Central memory CD8-positive, alpha-beta T cell (primary cell): ENCODE data around the gene E2F3.
"Not testable (repeated sequence)": the region's sequence is repeated elsewhere in the genome, so short reads cannot be mapped to it uniquely, and the experiment has no call there.

ENCODE experiments used
- ATAC-seq: fragments of 150-1000 bp; cut with Tn5 transposase; replicated peaks from 2 replicates; pipeline ENCODE4 v1.10.0; 2022; ENCODE audit warnings: mild to moderate bottlenecking, moderate FRiP score, moderate number of reproducible peaks; ENCODE audit not compliant: poor library complexity, severe bottlenecking; ENCODE audit errors: extremely low read depth
- DNase-seq, 2 donors: peaks; one replicate each; pipeline ENCODE4 v3.0.0; 2021; ENCODE audit warnings: low spot score in 2 of 2
- H3K27ac Mint-ChIP-seq: one replicate; pipeline ENCODE4 v1.8.0; 2022; ENCODE audit warnings: low read depth, mild to moderate bottlenecking, moderate library complexity, mixed read lengths
- H3K27me3 Mint-ChIP-seq: one replicate; pipeline ENCODE4 v1.8.0; 2022; ENCODE audit warnings: mixed read lengths
- H3K36me3 Mint-ChIP-seq: one replicate; pipeline ENCODE4 v1.8.0; 2022; ENCODE audit warnings: mild to moderate bottlenecking, moderate library complexity, mixed read lengths; ENCODE audit not compliant: insufficient read depth
- H3K4me1 Mint-ChIP-seq: one replicate; pipeline ENCODE4 v1.8.0; 2022; ENCODE audit warnings: mixed read lengths
- H3K4me3 Mint-ChIP-seq: one replicate; pipeline ENCODE4 v1.8.0; 2022; ENCODE audit warnings: mild to moderate bottlenecking, moderate library complexity, mixed read lengths
- H3K9me3 Mint-ChIP-seq: one replicate; pipeline ENCODE4 v1.8.0; 2022; ENCODE audit warnings: mixed read lengths

E2F3 gene

DNA sequence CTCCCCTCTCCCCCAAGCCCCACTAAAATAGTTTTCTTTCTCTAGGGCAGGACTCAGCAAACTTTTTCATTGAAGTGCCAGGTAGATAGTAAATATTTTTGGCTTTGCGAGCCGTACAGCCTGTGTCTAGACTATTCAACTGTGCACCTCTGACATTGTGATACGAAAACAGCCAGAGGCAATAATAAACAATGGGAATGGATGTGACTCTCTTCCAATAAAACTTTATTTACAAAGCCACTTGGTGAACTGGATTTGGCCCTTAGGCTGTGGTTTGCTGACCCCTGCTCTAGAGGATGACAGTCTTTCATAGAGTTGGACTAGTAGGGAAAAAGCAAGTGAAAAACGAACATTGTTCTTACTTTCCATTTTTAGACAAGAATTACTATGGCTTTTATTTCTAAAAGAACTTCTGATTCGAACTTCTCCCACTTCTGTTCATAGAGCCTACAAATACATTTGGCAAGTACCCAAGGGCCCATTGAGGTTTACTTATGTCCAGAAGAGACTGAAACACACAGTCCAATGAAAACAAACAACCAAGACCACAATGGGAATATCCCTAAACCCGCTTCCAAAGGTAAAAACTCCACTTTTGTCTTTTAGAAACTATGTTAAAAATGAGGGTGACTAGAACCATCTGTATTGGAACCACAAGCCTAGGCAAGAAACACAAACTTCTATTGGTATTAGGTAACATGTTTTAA lies 86.1 kb downstream of the E2F3 start:
- DNase-seq (no peak), ATAC-seq (no peak)
- Mint-ChIP-seq H3K4me1 (no peaks in the 10 kb centered on the region), H3K27ac (no peak overlapping the region), H3K9me3 (no peaks in the 10 kb centered on the region), H3K36me3 (peaks cover 56% of the 10 kb centered on the region), H3K27me3 (no peaks in the 10 kb centered on the region), H3K4me3 (no peak overlapping the region)

DNA sequence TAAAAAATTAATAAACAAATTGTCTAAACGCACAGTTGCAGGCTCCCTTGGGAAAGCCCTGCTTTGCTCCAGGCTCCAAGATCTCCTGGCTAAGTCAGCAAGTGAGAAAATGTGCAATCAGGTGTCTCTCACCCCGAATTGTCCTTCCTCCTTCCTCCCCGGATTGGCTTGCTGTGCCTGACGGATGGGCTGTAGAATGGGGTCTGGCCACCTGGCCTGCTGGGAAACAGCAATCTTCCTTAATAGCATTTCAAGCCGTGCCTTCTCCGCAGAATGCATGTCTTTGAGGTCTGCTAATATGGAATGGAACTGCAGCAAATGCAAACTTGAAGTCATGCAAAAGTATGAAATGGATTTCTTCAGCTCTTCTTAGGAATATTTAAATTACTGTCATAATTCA lies 88.9 kb downstream of the E2F3 start:
- no peak overlapping the region for H3K4me3 Mint-ChIP-seq
- no peak for ATAC-seq
- H3K27ac Mint-ChIP-seq = no peak overlapping the region
- no peak for DNase-seq
- H3K27me3 Mint-ChIP-seq = no peaks in the 10 kb centered on the region
- H3K9me3 Mint-ChIP-seq = no peaks in the 10 kb centered on the region
- no peaks in the 10 kb centered on the region for H3K4me1 Mint-ChIP-seq
- peaks cover 42% of the 10 kb centered on the region for H3K36me3 Mint-ChIP-seq

DNA sequence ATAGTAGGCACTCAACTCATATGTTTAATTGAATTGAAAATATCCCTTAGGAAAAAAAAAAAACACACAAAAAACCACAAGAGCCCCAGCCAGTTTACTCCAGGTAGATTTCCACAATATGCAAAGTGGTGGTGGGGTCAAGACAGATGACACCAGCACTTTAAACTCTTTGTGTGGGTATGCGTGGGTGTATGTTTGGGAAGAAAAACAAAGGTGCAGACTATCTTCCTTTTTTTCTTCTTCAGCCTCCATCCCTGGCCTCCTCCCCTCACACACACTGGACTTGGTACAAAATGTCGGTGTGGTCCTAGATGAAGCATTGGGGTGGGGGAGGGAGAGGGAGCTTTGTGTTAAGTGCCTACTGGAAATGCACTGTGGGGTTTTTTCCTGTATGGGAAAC lies 90.4 kb downstream of the E2F3 start:
- no peak for DNase-seq
- no peak for ATAC-seq
- Mint-ChIP-seq H3K4me1 (no peaks in the 10 kb centered on the region), H3K27ac (no peak overlapping the region), H3K9me3 (no peaks in the 10 kb centered on the region), H3K27me3 (no peaks in the 10 kb centered on the region), H3K36me3 (peaks cover 40% of the 10 kb centered on the region), H3K4me3 (no peak overlapping the region)

DNA sequence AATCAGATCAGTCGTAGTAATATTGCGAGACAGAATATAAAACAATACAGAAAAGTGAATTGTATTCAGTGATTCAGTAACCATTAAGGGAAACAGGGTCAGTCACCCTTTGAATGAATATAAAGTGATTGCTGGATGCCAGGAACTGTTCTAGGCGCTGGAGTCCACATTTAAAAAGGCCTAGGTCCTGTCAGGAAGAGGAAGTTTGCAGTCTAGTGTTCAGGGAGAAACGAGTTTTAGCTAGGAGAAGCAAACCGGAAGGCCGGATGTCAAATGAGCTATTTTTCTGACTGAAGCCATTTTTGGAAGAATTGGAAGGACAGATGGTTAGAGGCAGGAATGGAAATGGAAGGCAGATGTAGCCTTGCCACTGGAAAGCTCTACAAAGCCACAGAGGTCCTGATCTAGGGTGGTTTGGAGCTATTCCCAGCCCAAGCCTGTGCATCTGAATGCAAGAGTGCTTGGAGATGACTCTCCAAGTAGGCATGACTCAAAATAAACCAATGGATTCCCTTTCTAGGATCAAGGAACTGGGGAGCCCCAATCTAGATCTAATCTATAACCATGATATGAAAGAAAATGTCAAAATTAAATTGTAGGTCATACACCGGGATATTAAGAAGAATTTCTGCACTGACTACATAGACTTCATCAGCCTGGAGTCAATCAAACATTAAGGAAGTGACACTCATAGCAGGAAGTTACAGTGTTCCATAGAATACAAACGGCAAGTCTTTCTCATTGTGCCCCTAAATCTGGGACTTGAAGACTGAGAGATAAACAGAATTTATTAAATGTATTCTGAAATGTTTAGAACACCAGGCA lies 95.7 kb downstream of the E2F3 start:
- Mint-ChIP-seq H3K36me3 (peaks cover 2% of the 10 kb centered on the region), H3K27me3 (no peaks in the 10 kb centered on the region), H3K27ac (no peak overlapping the region), H3K4me3 (no peak overlapping the region), H3K9me3 (no peaks in the 10 kb centered on the region), H3K4me1 (no peaks in the 10 kb centered on the region)
- ATAC-seq = no peak
- no peak for DNase-seq

DNA sequence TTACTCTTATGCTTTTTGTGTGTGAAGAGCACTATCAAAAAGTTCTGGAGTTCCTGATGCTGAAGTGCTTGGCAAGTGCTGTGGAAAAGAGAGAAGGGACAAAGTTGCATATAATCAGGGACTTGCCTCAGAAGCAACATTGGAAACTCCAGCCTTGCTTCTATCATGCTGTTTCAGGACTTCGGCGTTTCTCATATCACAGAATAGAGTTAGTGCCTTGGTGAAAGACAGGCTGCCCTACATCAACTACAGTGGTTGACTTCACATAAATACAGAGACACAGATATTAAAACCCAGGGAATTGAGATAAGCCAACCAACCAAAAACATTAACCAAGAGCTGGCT lies 96.3 kb downstream of the E2F3 start:
- H3K27ac Mint-ChIP-seq = no peak overlapping the region
- no peaks in the 10 kb centered on the region for H3K27me3 Mint-ChIP-seq
- ATAC-seq (no peak), DNase-seq (no peak)
- H3K9me3 Mint-ChIP-seq = no peaks in the 10 kb centered on the region
- H3K36me3 Mint-ChIP-seq = peaks cover 2% of the 10 kb centered on the region
- H3K4me3 Mint-ChIP-seq = no peak overlapping the region
- no peaks in the 10 kb centered on the region for H3K4me1 Mint-ChIP-seq

DNA sequence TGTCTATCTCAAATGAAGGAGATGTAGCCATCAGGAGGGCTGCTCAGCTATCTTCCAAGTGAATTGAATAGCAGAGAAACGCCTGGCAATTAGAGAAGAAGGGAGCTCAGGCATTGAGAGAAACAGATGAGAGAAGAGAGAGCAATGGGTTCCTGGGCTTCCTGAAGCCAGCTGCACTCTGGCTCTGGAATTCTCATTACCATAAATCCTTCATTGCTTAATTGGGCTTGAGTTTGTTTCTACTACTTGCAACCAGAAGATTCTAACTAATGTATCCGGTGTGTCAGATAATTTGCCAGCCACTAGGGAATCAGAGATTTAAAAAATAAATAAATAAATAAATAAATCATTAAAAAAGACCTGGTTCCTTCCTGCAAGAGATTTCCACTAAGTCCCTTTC lies 107.5 kb downstream of the E2F3 start:
- no peaks in the 10 kb centered on the region for H3K4me1 Mint-ChIP-seq
- ATAC-seq (no peak), DNase-seq (no peak)
- H3K27me3 Mint-ChIP-seq = peaks cover 24% of the 10 kb centered on the region
- H3K4me3 Mint-ChIP-seq = no peak overlapping the region
- no peaks in the 10 kb centered on the region for H3K9me3 Mint-ChIP-seq
- no peak overlapping the region for H3K27ac Mint-ChIP-seq
- H3K36me3 Mint-ChIP-seq = no peaks in the 10 kb centered on the region

DNA sequence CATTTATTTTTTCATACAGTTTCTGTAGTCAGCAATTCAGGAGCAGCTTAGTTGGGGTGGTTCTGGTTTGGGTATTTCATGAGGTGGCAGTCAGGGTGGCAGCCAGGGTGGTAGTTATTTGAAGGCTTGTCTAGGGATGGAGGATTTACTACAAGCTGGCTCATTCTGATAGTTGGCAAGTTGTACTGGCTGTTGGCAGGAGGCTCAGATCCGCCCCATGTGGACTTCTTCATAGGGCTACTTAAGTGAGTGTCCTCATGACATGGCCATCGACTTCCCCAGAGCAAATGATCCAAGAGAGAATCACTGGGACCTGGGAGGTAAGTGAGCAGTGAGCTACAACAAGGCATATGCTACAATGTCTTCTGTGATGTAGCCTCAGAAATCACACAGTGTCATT lies 110.2 kb downstream of the E2F3 start:
- ATAC-seq (no peak), DNase-seq (no peak)
- no peaks in the 10 kb centered on the region for H3K9me3 Mint-ChIP-seq
- no peak overlapping the region for H3K27ac Mint-ChIP-seq
- no peak overlapping the region for H3K4me3 Mint-ChIP-seq
- H3K27me3 Mint-ChIP-seq = peaks cover 24% of the 10 kb centered on the region
- H3K36me3 Mint-ChIP-seq = no peaks in the 10 kb centered on the region
- no peaks in the 10 kb centered on the region for H3K4me1 Mint-ChIP-seq

DNA sequence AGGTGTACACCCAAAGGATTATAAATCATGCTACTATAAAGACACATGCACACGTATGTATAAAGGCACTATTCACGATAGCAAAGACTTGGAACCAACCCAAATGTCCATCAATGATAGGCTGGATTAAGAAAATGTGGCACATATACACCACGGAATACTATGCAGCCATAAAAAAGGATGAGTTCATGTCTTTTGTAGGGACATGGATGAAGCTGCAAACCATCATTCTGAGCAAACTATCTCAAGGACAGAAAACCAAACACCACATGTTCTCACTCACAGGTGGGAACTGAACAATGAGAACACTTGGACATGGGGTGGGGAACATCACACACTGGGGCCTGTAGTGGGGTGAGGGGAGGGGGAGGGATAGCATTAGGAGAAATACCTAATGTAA lies 123.5 kb downstream of the E2F3 start:
- peaks cover 14% of the 10 kb centered on the region for H3K27me3 Mint-ChIP-seq
- H3K4me3 Mint-ChIP-seq, H3K27ac Mint-ChIP-seq, ATAC-seq, H3K9me3 Mint-ChIP-seq, DNase-seq, H3K36me3 Mint-ChIP-seq, H3K4me1 Mint-ChIP-seq: not testable (repeated sequence)

DNA sequence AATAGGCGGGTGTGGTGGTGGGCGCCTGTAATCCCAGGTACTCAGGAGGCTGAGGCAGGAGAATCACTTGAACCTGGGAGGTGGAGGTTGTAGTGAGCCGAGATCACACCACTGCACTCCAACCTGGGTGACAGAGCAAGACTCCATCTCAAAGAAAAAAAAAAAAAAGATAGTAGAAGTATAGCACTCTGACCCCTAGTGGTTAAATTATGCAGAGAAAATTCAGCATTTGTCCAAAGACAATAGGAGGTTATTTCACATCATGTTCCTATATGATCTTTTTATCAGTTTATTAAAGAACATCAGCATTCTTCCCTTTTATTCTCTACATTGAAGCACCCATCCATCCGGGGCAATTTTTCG lies 127.4 kb downstream of the E2F3 start:
- H3K4me1 Mint-ChIP-seq, H3K27ac Mint-ChIP-seq, H3K36me3 Mint-ChIP-seq, H3K27me3 Mint-ChIP-seq, DNase-seq, H3K4me3 Mint-ChIP-seq, H3K9me3 Mint-ChIP-seq: not testable (repeated sequence)
- ATAC-seq = peak; percentile 69

DNA sequence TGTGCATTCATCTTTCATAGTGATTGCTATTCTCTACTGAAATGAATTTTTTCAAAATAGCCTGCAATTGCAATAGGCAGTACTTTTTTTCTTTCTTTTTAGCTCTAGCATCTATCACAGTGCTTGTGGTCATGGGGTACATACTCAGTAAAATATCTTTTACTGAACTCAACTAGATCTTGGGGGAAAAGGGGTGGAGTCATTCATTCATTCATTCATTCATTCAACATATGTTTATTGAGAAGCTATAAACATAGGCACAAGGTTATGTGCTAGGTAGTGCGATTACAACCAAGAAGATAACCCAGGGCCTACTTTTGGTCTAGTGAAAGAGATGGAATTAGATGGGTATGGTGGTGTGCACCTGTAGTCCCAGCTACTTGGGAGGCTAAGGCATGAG lies 131.2 kb downstream of the E2F3 start:
- no peaks in the 10 kb centered on the region for H3K9me3 Mint-ChIP-seq
- H3K4me1 Mint-ChIP-seq = peaks cover 29% of the 10 kb centered on the region
- no peaks in the 10 kb centered on the region for H3K27me3 Mint-ChIP-seq
- H3K36me3 Mint-ChIP-seq = peaks cover 17% of the 10 kb centered on the region
- H3K4me3 Mint-ChIP-seq = no peak overlapping the region
- ATAC-seq (no peak), DNase-seq (no peak)
- no peak overlapping the region for H3K27ac Mint-ChIP-seq

DNA sequence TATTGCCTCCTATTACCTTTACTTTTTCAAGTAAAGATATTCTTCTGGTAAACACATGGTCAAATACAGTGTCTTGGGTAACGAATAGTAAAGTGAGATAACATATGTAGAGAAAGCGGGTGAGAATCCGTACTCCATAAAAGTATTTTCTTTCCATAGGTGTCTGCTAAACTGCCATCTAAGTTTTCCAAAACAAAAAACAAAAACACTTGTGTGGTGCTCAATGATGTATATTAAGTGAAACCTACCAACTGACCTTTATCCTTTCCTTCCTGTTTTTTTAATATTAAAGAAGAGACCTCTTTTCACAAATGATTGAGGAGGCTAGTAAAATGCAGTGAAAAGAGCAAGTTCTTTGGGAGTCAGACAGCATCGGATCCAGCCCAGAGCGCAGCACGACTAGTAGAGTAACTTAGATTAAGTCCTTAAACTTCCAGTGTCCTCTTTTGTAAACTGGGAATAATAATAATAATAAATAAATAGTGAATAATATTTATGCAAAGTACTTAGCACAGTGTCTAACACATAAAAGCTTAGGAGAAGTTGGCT lies 132.1 kb downstream of the E2F3 start:
- H3K27ac Mint-ChIP-seq = peak overlapping the region; percentile 93
- H3K4me1 Mint-ChIP-seq = peaks cover 33% of the 10 kb centered on the region
- peaks cover 17% of the 10 kb centered on the region for H3K36me3 Mint-ChIP-seq
- no peak for DNase-seq
- peak overlapping the region; percentile 97 for H3K4me3 Mint-ChIP-seq
- no peaks in the 10 kb centered on the region for H3K27me3 Mint-ChIP-seq
- H3K9me3 Mint-ChIP-seq = no peaks in the 10 kb centered on the region
- no peak for ATAC-seq

DNA sequence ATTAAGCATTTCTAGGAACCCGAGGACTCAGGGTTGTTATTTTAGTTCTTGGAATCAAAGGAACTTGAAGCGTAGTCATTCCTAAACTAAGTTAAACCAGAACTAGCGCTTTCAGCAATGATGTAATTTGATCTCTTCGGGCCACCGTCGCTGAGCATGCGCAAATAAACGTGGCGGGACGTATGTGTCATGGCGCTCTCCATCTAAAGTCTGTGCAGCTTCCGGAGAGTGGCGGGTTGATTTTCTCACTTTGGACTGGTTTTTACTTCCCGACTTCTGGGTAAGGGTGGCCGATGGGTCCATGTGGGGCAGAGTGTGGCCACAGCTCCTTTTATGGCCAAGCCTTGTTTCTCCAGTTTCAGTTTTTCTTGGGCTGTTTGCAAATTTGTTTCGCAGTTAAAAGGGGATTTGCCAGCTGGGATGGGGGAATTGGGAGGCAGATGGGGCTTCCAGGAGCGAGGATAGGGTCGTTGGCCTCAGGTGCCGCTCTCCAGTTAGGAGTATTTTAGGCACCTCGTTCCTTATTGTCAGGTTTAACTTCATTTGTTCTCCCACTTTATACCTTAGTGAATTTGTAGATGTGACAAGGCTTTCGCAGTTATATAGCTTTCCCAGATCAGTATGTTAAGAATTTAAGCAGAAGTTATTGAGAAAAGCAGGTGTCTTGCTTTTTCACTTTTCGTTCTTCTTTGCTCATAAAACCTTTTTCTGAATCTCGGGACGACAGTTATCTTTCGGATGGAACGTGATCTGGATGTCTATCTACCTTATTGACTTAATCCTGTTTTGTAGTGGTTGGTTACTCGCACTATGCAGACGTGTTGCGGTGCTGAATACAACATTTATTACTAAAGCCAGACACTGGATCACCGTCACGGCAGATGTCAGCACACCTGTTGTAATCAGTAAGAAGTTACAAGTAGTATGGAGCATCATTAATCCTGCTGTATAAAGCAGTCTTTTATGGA lies 132.9 kb downstream of the E2F3 start, which contains the start of gene CDKAL1:
TSS of gene CDKAL1 (plus strand) at position 163 of the 968 bp plus-strand sequence. CDS start 11,894 bp downstream, outside the sequence.
- H3K4me1 Mint-ChIP-seq = peaks cover 41% of the 10 kb centered on the region
- H3K36me3 Mint-ChIP-seq = peaks cover 20% of the 10 kb centered on the region
- H3K27me3 Mint-ChIP-seq = no peaks in the 10 kb centered on the region
- no peaks in the 10 kb centered on the region for H3K9me3 Mint-ChIP-seq
- ATAC-seq = peak; percentile 77
- peak within 1 kb of the TSS; percentile 93 for H3K27ac Mint-ChIP-seq
- DNase-seq = peak; percentile 79 to 81
- H3K4me3 Mint-ChIP-seq = peak within 1 kb of the TSS; percentile 97
